ENCODE results near the gene CECR2.

CECR2 gene

DNA sequence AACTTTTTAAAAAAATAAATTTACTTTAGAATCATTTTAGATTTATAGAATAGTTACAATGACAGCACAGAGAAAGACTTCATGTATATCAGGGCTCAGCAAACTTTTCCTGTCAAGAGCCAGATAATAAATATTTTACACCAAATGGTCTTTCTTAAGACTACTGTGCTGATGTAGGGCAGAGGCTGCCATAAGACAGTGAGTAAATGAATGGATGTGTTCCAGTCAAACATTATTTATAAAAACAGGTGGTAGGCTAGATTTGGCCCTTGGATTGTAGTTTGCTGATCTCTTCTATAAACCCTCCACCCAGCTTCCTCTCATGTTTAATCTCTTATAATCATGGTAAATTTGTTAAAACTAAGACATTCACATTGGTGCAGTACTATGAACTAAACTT is 33.0 kb downstream of the CECR2 start:
- intact Hi-C loops (cut with DNase I; ENCODE audit: low total_unique reads) = no loop called here
- H3K4me3 ChIP-seq = no peak overlapping the region
- no peaks in the 10 kb centered on the region for H3K4me1 ChIP-seq
- no peaks in the 10 kb centered on the region for H3K36me3 ChIP-seq
- no peak for DNase-seq
- H3K9me3 ChIP-seq = no peaks in the 10 kb centered on the region
- TF ChIP-seq, protein P1, sequence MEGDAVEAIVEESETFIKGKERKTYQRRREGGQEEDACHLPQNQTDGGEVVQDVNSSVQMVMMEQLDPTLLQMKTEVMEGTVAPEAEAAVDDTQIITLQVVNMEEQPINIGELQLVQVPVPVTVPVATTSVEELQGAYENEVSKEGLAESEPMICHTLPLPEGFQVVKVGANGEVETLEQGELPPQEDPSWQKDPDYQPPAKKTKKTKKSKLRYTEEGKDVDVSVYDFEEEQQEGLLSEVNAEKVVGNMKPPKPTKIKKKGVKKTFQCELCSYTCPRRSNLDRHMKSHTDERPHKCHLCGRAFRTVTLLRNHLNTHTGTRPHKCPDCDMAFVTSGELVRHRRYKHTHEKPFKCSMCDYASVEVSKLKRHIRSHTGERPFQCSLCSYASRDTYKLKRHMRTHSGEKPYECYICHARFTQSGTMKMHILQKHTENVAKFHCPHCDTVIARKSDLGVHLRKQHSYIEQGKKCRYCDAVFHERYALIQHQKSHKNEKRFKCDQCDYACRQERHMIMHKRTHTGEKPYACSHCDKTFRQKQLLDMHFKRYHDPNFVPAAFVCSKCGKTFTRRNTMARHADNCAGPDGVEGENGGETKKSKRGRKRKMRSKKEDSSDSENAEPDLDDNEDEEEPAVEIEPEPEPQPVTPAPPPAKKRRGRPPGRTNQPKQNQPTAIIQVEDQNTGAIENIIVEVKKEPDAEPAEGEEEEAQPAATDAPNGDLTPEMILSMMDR (IDR thresholded peaks at IDR 0.05) = no peak
- H3K27ac ChIP-seq = no peak overlapping the region
- no peaks in the 10 kb centered on the region for H3K27me3 ChIP-seq

DNA sequence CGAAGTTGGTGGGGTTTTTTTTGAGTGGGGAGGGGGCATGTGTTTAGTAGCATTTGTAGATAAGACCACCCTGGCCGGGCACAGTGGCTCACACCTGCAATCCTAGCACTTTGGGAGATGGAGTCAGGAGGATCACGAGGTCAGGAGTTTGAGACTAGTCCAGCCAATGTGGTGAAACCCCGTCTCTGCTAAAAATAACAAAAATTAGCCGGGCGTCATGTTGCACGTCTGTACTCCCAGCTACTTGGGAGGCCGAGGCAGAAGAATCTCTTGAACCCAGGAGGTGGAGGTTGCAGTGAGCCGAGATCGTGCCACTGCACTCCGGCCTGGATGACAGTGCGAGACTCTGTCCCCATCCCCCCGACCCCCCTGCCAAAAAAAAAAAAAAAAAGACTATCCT is 34.6 kb downstream of the CECR2 start:
- Histone ChIP-seq H3K27me3 (no peaks in the 10 kb centered on the region), H3K4me1 (no peaks in the 10 kb centered on the region), H3K27ac (no peak overlapping the region), H3K9me3 (no peaks in the 10 kb centered on the region), H3K36me3 (no peaks in the 10 kb centered on the region), H3K4me3 (no peak overlapping the region)
- DNase-seq = no peak
- TF ChIP-seq, protein P1 (IDR thresholded peaks at IDR 0.05) = no peak
- intact Hi-C loops (cut with DNase I; ENCODE audit: low total_unique reads) = no loop called here

DNA sequence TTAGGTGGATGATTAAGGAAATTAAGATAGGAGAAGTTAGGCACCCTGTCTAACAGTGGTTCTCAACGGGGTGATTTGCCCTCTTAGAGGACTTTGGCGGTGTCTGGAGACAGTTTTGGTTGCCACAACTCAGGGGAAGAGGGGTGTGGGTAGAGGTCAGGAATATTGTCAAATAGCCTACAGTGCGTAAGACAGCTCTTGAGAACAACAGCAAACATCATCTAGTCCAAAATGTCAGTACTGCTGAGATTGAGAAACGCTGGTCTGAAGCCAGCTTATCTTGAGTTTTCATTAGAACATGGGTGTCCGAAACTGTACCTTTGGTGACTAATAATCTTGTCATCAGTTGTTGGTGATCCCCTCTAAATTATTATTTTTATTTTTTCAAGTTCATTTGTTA is 38.4 kb downstream of the CECR2 start:
- TF ChIP-seq, protein P1 (IDR thresholded peaks at IDR 0.05) = no peak
- DNase-seq = no peak
- Histone ChIP-seq H3K4me1 (no peaks in the 10 kb centered on the region), H3K36me3 (no peaks in the 10 kb centered on the region), H3K27me3 (peaks cover 0 to 4% of the 10 kb centered on the region in 2 donors), H3K27ac (no peak overlapping the region), H3K9me3 (no peaks in the 10 kb centered on the region), H3K4me3 (no peak overlapping the region)
- intact Hi-C loops (cut with DNase I; ENCODE audit: low total_unique reads) = no loop called here

DNA sequence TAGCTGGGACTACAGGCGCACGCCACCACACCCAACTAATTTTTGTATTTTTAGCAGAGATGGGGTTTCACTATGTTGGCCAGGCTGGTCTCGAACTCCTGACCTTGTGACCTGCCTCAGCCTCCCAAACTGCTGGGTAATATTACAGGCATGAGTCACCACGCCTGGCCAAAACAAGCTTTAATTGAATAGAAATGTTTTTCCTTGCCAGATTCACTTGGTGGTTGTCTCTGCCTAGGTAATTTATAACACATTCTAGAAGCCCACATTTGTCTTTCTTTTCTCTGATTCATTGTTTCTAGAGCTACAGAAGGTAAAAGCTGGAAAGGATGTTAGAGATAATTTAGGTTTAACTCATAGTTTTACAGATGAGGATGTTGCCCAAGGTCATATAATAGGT is 41.3 kb downstream of the CECR2 start:
- no peaks in the 10 kb centered on the region for H3K36me3 ChIP-seq
- no peak overlapping the region for H3K4me3 ChIP-seq
- no peak for DNase-seq
- no peaks in the 10 kb centered on the region for H3K4me1 ChIP-seq
- H3K27ac ChIP-seq = no peak overlapping the region
- no peaks in the 10 kb centered on the region for H3K9me3 ChIP-seq
- peaks cover 0 to 4% of the 10 kb centered on the region in 2 donors for H3K27me3 ChIP-seq
- TF ChIP-seq, protein P1 (IDR thresholded peaks at IDR 0.05) = no peak
- intact Hi-C loops (cut with DNase I; ENCODE audit: low total_unique reads) = no loop called here

DNA sequence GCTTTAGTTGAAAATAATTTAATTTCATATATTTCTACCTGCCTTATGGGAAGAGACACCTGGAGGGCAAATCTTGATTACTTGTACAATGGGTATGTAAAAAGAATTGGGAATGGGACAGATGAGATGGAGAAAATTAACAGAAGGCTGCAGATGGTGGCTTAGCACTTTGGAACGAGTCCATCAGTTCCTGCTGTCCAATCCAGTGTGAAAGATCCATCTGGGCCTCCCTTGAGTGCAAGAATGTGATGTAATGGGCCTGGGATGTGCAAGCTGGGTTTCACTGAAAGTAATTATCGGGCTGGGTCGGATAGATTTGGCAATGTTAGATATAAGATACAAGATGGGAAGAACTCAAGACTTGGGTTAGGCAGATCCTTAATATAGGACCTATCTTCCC is 42.0 kb downstream of the CECR2 start:
- H3K4me3 ChIP-seq = no peak overlapping the region
- no peaks in the 10 kb centered on the region for H3K4me1 ChIP-seq
- H3K27ac ChIP-seq = no peak overlapping the region
- intact Hi-C loops (cut with DNase I; ENCODE audit: low total_unique reads) = no loop called here
- H3K27me3 ChIP-seq = peaks cover 0 to 4% of the 10 kb centered on the region in 2 donors
- no peaks in the 10 kb centered on the region for H3K9me3 ChIP-seq
- DNase-seq = no peak
- TF ChIP-seq, protein P1 (IDR thresholded peaks at IDR 0.05) = no peak
- no peaks in the 10 kb centered on the region for H3K36me3 ChIP-seq

DNA sequence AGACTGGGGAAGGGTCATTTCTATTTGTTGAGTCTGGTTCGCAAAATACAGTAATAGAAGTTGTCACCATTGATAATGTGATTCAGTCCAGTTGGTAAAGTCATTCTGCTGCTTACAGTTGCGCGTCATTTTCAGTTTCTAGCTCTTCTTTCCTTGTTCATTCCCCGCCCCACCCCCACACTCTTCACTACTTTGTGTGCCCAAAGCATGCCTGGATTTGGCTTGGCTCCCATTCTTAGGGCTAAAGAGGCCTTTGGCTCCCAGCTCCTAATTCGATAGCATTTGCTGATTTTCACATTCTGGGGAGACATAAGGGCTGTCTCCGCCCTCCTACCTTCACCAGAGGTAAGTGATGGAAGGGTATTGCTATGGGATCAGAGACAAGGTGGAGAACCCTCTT is 43.0 kb downstream of the CECR2 start:
- no peak for DNase-seq
- Histone ChIP-seq H3K27ac (no peak overlapping the region), H3K4me1 (no peaks in the 10 kb centered on the region), H3K4me3 (no peak overlapping the region), H3K9me3 (no peaks in the 10 kb centered on the region), H3K27me3 (peaks cover 0 to 4% of the 10 kb centered on the region in 2 donors), H3K36me3 (no peaks in the 10 kb centered on the region)
- intact Hi-C loops (cut with DNase I; ENCODE audit: low total_unique reads) = no loop called here
- TF ChIP-seq, protein P1 (IDR thresholded peaks at IDR 0.05) = no peak

All from tibial artery (tissue), 4 donors.